Measurements from ENCODE around the gene NRIP2. TPM values are rescaled to one million over a fixed set of nuclear protein-coding genes. Genes with fewer than 3 reads are reported as not detected.

The NRIP2 gene
- total RNA-seq, 1 donor from 2014 or later, result not detected

DNA sequence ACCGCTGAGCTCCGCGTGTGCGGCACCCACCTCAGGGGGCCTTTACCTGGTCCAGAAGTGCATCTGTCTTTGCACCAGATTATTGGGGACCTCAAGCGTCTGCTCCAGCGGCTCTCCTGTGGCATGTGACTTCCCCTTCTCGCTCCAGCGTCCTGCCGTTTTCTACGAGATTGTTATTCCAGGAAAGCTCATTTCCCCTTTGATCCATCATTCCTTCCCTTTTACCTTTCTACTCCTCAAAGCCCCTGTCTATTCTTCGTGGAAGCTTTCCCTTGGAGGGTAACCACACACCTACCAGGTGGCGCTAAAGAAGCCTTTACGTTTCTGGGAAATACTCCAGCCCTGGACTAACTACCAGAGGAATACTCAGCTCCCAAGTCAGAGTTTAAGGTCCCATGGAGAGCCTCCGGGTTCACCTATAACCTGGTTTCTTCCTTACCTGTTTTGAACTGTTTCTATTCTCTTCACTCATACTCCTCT lies 38.6 kb downstream of the NRIP2 start:
- DNase-seq (ENCODE audit: low read depth), result no peak
- H3K4me3 ChIP-seq (ENCODE audit: low read depth, low read length), result peak overlapping the region; percentile 81
- TF ChIP-seq, protein P1, sequence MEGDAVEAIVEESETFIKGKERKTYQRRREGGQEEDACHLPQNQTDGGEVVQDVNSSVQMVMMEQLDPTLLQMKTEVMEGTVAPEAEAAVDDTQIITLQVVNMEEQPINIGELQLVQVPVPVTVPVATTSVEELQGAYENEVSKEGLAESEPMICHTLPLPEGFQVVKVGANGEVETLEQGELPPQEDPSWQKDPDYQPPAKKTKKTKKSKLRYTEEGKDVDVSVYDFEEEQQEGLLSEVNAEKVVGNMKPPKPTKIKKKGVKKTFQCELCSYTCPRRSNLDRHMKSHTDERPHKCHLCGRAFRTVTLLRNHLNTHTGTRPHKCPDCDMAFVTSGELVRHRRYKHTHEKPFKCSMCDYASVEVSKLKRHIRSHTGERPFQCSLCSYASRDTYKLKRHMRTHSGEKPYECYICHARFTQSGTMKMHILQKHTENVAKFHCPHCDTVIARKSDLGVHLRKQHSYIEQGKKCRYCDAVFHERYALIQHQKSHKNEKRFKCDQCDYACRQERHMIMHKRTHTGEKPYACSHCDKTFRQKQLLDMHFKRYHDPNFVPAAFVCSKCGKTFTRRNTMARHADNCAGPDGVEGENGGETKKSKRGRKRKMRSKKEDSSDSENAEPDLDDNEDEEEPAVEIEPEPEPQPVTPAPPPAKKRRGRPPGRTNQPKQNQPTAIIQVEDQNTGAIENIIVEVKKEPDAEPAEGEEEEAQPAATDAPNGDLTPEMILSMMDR (conservative IDR thresholded peaks at IDR 0.05; ENCODE audit: low read depth, low read length), result peak; percentile 52

- DNase-seq (ENCODE audit: low read depth), result no peak
- TF ChIP-seq, protein P1 (conservative IDR thresholded peaks at IDR 0.05; ENCODE audit: low read depth, low read length), result no peak
- peak overlapping the region; percentile 81 for H3K4me3 ChIP-seq (ENCODE audit: low read depth, low read length)
These were observed 39.3 kb downstream of the NRIP2 start for GRCh38 chr12:2795291-2796186.

- H3K4me3 ChIP-seq (ENCODE audit: low read depth, low read length), result peak within 1 kb of the TSS; percentile 81
- TF ChIP-seq, protein P1 (conservative IDR thresholded peaks at IDR 0.05; ENCODE audit: low read depth, low read length), result no peak
- no peak for DNase-seq (ENCODE audit: low read depth)
These were observed 40.0 kb downstream of the NRIP2 start, which contains the start of gene FKBP4 for GRCh38 chr12:2794736-2795289. FKBP4 (plus strand) TSS chr12:2794970; CDS start chr12:2795140, 170 bp downstream.

DNA sequence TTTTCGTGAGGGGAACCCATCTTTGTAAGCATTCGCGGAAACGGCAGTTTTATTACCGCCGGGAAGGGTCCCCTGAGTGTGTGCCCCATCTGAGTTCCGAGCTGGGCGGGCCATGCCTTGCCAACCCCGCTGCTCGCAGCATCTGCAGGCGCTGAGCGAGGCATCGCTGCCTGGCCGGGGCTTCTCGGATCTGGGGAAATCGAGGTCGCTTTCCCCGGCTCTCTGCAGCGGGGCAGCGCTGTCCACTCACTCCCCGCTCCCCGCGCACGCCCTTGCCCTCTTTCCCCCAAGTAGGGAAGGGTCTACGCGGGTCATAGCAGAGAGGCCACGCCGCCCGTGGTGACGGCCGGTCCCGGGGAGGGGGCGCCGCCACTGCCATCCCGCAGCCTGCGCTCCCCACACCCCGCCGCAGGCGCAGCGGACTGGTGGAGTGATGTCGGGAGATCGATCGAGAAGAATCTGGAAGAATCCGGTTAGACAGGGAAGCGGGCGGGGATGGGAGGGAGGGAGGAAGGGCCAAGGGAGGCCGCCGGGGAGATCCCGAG lies 40.6 kb downstream of the NRIP2 start:
- TF ChIP-seq, protein P1 (conservative IDR thresholded peaks at IDR 0.05; ENCODE audit: low read depth, low read length), result no peak
- peak overlapping the region; percentile 81 for H3K4me3 ChIP-seq (ENCODE audit: low read depth, low read length)
- DNase-seq (ENCODE audit: low read depth), result no peak

GRCh38 chr12:2793561-2793960 lies 41.3 kb downstream of the NRIP2 start:
- TF ChIP-seq, protein P1 (conservative IDR thresholded peaks at IDR 0.05; ENCODE audit: low read depth, low read length), result no peak
- DNase-seq (ENCODE audit: low read depth), result no peak
- H3K4me3 ChIP-seq (ENCODE audit: low read depth, low read length), result no peak overlapping the region

DNA sequence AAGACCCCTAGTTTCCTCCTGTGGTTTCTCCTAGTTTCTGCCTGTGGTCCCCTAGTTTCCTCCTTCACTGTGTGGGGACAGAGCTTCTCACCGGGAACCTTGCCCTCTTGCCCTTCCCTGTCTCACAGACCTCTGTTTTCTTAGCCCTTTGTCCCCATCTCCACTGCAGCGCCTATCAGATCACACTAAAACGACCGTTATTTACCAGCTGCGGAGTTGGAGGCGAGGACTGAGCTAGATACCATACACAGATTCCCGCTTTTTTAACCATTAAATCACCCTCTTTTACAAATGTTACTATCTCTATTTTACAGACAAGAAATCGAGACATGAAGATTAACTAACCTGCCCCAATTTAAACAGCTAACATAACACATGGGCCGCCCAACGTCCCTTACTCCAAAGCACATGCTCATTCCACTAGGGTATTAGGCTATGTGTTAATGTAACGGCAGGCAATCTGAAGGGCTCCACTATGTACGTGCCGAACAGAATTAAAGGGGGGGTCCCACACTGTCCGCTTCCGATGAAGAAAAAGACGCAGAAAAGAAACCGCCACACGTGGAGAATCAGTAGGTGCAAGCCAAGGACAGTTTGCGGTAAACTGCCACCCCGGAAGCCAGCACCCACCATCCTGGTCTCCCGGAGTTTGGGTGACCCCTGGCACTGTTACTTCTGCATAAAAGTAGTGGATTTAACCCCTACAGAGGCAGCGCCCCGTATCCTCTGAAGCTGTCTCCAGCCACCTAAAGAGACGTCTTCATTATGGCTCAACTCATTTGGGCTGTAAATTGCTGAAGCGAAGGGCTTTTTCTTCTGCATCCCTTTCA lies 41.9 kb downstream of the NRIP2 start:
- TF ChIP-seq, protein P1 (conservative IDR thresholded peaks at IDR 0.05; ENCODE audit: low read depth, low read length), result no peak
- H3K4me3 ChIP-seq (ENCODE audit: low read depth, low read length), result no peak overlapping the region
- no peak for DNase-seq (ENCODE audit: low read depth)
